Fibroblast of skin of right quadriceps (primary cell): Measurements from ENCODE around the gene RAD51B.
A peak's percentile ranks its signal among the peaks of the same experiment; 100 is the strongest.
"Not testable (repeated sequence)": the region's sequence is repeated elsewhere in the genome, so short reads cannot be mapped to it uniquely, and the experiment has no call there.

Source experiments
- DNase-seq: peaks from one replicate; pipeline ENCODE4 v3.0.0-alpha.2; 2013

RAD51B gene

DNA sequence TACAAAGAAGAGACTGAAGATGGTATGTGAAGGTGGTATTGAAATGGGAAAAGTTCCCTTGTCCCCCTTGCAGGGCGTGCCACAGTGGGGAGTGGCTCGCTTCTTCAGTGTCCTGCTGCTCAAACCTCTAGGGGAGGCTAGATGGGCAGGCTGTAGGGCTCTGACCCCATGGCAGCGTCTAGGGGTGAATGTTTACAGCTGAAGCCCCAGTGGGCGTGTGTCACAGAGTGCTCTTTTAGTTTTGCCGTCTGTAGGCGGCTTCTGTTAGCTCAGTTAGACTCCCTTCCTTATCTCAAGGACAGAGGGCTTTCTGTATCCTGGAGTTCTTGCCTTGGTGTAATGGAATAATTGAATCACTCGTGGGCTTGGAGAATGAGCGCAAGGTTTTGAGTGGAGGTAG, 266.2 kb downstream of the RAD51B start:
- no peak for DNase-seq

DNA sequence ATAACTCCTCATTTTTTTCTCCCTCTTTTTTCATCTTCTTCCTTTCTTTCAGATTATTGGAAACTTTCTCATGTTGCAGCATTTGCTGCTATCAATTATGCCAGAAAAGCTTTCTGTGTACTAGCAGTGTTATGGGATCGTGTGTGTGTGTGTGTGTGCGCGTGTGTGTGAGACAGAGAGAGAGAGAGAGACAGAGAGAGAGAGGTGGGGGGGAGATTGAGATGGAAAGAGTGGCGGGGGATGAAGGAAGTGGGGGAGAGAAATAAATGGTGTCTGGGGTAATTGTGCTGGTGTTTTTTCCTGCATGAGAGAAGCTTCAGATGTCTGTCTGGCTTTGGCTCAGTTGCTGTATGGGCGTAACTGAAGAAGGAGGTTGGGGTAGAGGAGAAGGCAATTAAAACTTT, 268.9 kb downstream of the RAD51B start:
- peak; percentile 43 for DNase-seq

DNA sequence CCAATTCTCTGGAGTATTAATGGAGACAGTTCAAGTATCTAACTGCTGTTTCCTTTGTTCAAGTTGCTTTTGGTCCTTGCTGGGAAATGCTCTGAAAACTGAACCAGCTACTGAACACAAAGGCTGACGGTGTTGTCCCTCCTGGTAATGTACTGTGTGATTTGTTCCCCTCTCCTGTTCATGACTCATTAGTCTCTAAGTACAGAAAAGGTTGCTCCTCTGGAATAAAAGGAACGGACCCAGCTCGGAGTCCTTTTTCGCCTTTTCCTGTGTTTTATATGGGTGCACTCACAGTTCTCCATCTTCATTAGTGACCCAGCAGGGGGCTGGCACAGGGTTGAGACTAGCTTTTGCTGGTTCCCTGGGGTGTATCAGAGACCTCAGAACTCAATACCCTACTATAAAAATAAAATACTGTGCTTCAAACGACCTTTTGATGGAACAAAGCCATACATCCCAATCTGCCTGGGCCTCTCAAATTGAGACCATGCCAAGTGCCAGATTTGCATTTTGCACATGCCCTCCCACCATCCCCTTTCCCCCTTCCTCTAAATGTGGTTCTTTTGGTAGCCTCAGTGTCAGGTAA, 269.7 kb downstream of the RAD51B start:
- DNase-seq, result peak; percentile 48

DNA sequence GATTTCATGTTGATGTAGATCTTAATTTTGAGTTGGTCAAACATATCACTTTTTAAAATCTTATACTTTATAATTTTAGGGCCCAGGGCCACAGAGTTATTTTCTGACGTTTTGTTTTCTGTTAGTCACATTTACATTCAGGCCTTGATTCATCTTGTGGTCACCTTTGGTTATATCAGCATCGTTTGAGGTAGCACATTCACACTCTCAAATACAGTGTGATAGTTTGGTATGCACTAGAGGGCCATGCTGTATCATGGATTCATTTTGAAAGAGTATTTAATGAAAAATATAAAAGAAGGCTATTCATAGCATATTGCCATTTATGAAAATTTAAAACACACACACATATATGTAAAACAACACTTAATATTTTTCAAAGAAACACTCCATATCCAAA, 274.6 kb downstream of the RAD51B start:
- DNase-seq, result no peak

DNA sequence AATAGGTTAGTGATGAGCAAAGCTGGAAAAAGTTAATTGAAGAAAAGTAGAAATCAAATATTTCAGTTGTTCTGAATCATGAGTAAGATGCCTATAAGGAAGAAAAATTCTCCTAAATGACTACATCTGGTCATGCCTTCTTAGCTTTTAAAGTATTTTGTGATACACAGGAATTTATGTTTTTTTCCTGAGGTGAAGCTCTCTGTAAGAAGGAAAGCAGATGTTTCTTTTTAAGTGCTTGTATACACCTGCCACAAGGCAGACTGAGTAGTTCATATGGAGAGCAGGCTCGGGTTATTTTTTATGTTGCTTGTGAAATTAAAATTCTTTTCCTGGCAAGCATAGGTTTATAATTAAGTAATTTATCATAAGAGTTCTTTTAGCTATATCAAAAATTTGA, 275.2 kb downstream of the RAD51B start:
- peak; percentile 28 for DNase-seq

DNA sequence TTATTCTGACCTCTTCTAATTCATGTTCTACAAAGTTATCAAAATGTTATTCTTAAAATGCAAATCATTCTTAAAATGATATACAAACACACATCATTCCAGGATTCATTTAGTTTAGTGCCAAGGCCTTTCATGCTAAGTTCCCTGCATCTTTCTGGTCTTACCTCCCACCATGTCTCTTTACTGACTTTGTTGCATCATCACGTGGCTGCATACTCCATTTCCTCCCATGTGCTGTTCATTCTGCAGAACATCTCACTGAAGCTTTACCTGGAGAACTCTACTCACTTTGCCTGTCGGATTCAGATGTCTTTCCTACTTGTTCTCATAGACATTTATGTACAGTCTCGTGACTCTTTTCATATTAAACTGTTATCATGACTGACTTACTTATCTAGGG, 278.1 kb downstream of the RAD51B start:
- no peak for DNase-seq

DNA sequence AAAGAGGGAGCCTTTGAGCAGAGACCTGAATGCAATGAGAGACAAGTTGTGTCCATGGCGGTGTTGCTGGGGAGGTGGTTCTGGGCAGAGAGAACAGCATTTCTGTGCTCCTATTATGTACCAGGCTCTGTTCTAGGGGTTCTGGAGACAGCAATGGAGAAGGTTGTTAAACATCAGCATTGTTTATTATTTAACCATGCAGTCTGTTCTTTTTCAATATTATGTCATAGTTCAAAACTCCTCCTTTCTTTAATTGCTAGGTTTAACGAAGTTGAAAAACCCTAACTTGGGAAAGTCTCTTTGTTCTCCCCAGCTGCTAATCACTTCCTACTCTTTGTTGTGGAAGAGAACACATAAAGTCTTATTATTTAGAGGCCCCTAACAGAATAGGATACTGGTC, 279.3 kb downstream of the RAD51B start:
- no peak for DNase-seq

DNA sequence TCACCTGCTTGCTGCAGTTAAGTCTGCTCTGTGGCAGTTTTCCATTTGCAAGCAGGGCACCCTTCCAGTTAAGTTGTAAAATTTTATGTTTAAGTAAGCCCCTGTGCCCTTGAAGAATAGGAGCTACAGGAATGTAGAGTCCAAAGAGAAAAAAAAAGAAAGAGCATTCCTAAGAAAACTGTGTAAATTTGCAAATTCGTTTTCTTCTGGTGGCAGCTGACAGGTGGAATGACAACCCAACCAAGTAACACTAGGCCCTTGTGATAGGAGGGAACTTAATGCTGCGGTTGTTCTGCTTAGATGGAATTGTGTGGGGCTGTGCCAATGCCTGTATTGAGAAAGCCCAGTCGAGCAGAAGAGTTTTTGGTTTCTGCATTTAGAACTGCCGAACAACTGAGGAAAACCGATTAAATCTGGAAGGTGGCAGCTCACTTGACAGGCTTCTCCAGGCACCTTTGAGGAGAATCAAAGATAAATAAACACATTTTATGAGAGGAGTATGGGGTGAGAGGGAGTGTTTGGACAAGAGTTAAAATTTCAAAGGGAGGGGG, 280.0 kb downstream of the RAD51B start:
- DNase-seq, result no peak

DNA sequence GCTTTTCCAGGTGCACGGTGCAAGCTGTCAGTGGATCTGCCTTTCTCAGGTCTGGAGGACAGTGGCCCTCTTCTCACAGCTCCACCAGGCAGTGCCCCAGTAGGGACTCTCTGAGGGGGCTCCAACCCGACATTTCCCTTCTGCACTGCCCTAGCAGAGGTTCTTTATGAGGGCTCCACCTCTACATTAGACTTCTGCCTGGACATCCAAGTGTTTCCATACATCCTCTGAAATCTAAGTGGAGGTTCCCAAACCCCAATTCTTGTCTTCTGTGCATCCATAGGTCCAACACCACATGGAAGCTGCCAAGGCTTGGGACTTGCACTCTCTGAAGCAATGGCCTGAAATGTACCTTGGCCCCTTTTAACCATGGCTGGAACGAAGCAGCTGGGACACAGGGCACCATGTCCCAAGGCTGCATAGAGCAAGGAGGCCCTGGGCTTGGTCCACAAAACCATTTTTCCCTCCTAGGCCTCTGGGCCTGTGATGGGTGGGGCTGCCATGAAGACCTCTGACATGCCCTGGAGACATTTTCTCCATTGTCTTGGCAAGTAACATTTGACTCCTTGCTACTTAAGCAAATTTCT, 282.2 kb downstream of the RAD51B start:
- DNase-seq, result not testable (repeated sequence)

DNA sequence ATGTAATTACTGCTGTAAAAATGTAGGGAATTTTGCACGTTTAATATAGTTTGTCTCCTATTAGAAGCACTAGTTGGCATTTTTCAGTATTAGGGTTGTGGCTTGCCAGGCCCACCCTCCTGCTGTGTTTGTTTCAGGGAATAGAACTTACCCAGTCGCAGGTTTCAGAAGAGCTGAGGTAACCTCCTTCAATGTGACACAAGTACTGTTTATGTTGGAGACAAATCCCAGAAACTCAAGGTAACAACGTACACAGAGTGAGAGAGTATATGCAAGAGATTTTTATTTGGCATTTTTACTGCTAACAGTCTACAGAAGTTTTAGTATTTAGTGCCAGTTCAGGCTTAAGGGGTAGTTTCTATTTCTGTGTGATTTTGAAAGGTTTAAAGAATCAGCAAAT, 284.3 kb downstream of the RAD51B start:
- no peak for DNase-seq

DNA sequence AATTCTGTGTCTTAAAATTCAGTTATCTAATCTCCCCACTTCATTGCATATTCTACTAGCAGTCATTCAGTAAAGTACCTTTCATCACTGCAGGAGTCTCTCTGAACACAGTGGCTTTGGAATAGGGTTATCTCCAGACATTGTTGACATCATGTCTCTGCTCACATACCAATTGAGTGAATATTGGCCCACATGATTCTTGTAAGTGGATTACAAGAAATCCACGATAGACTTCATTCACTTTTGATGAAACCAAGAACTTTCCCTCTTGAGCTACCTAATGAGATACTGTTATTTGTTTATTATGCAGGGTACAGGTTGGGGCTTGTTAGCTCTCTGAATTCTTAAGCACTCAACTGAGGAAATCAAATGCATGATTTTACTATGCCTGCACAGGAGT, 284.9 kb downstream of the RAD51B start:
- peak; percentile 73 for DNase-seq

DNA sequence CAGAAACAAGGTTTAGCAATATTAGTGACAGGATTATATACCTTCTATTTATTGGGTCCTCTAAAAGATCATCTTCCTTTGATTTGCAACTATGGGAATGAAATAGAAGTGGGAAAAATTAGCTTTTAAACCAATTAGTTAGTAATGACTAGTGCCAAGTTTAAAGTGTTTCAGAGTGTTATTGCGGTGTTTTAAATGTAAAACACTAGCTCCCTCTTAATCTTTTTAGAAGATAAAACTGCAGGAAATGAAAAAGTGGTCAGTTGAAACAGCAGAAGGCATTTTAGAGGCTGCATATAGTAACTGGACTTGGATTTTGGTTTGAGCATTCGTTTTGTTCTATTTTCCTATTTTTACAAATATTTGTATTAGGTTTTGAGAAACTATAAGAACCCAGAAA, 286.2 kb downstream of the RAD51B start:
- DNase-seq, result no peak

DNA sequence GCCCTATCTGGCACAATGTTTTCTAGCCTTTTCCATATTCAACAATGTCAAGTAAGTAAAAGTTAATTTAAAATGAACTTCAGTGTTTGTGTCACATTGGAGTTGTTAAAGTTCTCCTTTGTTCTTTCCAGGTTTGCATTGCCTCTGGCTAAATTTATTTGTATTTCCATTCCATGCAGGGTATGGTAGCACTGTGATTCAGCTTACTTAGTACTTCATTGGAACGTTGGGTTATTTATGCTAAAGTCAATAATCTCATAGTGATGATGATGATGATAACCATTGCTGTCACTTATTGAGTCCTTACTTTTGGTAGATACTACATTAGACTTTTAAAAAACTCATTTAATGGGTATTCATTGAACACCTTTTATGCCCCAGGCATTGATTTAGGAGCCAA, 286.9 kb downstream of the RAD51B start:
- no peak for DNase-seq

DNA sequence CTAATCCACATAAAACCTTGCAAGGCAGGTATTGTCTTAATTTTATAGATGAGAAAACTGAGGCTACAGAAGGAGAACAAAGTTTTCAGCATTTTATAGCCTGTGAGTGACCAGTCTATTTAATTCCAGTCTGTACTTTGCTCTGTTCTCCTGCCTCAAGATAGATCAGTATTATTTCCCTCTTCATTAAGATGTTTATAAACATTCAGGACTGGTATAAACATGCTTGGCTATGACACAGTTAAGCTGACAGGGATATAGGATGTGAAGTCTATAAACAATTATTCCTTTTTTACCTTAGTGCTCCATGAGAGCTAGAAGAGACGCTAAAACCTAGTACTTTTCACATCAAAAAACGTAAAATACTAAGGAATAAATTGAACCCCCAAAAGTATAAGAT, 287.3 kb downstream of the RAD51B start:
- DNase-seq, result no peak

DNA sequence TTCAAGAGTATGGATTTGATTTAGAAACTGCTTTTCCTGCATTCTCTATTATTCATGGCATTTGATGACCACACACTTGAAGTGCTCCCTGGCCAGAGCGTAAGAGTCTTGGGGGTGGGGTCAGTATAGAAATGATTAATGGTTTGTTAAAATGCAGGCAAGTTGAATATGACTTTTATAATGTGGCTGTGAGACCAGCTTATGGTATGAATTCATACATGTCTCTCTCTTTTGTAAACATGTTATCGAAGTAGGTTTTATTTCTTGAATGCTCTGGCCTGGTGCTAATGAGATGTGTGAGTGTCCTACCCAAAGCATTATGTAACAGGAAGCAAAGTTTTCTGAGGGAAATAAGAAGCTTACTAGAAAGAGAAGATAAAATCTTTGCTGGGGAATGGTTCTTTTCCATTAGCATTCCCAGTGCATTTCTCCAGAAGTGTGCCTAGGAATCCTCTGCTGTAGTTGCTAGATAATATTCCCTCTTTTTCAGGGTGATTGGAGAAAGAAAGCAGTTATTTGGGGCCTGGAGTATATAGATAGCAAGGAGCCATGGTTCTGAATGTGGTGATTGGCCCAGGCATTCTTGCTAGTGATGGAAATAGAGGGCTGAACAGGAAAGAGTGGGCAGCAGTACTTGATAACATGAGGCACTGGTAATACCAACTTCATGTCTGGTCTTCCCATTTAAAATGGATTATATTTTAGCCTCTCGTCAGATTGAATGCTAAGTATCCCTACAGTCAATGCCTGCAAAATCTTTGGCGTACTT, 289.7 kb downstream of the RAD51B start:
- peak; percentile 74 for DNase-seq

DNA sequence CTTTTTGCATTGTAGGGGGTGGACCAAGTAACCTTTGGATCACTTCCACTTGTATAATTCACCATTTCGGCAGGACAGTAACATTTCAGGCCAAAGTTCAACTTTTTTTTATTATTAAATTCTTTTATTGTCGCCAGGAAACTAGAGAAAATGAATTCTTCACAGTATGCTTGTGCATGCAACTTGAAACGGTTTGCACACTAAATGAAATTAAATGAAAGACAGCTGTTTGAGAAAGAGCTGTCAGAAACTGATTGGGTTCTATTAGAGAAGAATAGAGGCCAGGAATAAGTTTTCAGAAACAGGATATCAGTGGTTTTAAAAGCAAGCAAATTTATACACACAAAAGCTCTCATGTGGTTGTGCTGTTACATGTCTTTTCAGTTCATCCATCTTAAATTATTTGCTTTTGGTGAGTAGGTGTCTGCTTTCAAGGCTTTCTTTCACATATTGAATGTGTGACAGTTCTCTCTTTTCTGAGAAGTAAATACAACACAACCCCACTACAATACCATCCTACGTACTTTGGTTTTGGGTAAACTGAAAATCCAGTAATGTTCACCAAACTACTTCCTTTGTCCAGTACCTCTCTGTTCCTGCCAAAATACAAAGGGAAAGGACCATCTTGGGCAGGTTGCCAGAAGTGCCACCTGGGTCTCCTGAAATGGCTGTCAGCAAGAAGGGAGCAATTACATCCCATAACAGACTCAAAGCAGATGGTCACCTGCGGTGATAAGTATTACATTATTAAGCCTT, 291.7 kb downstream of the RAD51B start:
- peak; percentile 24 for DNase-seq

DNA sequence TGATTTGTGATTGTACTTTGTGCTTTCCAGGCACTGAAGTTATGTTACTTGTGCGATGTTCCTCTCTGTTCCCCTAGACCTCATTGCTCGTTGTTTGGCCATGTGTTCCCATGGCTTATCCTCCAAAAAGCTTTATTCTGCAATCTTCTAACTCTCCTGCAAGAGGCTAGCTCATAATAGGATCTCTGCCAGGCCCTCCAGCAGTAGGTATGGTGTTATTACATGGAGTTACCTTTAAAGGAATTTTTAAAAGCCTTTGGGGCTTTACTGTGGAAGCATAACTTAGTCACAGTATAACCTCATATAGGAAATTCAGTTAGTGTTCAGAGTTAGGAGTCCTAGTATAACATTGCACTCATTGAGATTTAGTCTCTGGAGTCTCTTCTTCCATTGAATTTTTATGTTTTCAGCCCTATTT, 292.3 kb downstream of the RAD51B start:
- peak; percentile 25 for DNase-seq

DNA sequence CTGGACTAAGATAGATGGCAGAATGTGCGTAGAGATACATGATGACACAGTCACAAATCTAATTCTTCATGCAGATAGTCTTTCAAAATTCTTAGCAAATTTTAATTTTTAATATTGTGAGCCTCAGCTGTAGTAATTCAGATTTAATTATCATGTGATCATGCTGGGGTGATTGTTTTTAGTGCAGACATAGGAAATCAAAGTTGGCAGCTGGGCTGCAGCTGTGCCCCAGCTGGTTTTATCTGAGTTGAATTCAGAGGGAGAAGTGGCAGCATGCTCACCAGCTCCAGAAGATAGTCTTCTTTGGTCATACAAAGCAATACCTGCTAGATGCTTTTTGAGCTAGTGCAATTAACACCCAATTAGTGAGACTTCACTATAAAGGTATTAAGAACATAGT, 292.9 kb downstream of the RAD51B start:
- no peak for DNase-seq

DNA sequence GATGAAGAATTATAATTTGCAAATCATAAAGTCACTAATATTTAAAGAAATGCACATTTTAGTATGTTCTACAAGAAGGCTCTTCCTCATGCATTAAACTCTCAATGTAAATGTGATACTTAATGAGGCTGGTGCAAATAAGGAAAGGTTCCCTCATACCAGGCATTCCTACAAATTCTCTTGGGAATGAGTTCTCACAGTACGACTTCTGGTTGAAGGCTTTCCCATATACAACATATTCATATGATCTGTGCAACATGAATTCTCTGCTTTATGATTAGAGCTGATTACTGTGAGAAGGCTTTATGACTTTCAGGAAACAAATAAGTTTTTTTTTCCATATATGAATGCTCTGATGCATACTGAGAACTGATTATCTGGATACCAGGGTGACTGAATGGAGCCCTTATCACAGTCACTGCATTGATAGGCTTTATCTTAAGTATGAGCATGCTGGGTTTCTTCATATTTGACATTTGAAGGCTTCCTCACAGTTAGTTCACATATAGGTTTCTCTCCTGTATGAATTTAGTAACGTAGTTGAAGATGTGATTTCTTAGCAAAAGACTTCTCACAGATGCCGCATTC, 293.9 kb downstream of the RAD51B start:
- peak; percentile 87 for DNase-seq

DNA sequence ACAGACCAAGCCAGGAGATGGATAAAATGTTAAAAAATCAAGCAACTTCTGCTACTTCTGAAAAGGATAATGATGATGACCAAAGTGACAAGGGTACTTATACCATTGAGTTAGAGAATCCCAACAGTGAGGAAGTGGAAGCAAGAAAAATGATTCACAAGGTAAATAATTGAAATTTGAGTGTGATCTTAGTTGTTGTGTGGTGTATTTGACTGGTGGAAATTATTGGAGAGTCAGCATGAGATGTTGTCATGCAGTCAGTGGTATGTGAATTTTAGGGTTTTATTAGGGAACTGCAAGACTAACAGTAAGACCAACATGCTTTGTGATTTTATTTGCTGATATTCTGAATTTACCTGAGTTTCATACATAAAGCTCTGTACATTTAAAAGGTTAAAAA, 296.4 kb downstream of the RAD51B start:
- DNase-seq, result not testable (repeated sequence)

DNA sequence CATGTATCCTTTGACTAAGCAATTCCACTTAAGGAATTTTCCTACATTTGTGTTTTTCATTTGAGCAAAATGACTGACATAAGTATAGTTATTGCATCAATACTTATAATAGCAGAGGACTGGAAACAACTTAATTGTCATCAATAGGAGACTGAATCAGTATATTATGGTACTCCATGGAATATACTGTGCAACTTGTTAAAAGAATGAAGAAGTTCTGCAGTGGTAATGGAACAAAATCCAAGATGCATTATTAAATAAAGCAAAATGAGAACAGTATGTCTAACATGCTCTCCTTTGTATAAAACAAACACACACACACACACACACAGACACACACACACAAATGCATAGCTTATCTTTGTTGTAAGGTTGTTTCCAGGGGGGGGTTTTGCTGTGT, 303.1 kb downstream of the RAD51B start:
- no peak for DNase-seq

DNA sequence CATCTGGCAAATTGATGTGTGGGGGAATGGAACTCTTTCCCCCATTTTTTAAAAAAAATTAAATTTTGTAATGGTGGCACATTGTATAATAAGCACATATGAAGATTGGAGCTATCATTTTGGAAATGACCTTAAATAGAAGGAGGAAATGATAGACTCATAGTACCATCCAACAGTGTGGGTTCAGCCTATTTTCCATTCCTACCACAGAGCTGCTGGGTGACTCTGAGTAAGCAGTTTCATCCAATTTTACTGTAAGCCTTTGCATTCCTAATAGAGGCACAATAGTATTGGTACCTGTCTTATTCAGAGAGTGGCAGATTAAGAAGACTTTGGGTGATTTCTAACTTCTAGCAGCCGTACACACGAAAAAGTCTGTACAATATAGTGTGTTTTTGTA, 304.5 kb downstream of the RAD51B start:
- DNase-seq, result no peak
